H9 (cell line): ENCODE data around the gene SFN. TPM values are rescaled to one million over a fixed set of nuclear protein-coding genes. Genes with fewer than 3 reads are reported as not detected.

Experiments
- DNase-seq: peaks from one replicate; pipeline ENCODE4 v3.0.0-alpha.2; 2017
- H2AFZ ChIP-seq: one replicate; pipeline ENCODE4 v1.6.1; 2013; ENCODE audit warnings: mild to moderate bottlenecking, low read length, control low read depth, moderate library complexity
- H2AK5ac ChIP-seq: 2 replicates; pipeline ENCODE4 v1.6.1; 2013; ENCODE audit warnings: low read length, control low read depth, mixed read lengths; ENCODE audit not compliant: insufficient read length
- H2BK120ac ChIP-seq: one replicate; pipeline ENCODE4 v1.6.1; 2013; ENCODE audit warnings: low read depth, mild to moderate bottlenecking, low read length, control low read depth, inconsistent platforms; ENCODE audit not compliant: poor library complexity, severe bottlenecking
- H2BK12ac ChIP-seq: 2 replicates; pipeline ENCODE4 v1.6.1; 2013; ENCODE audit warnings: low read length, control low read depth, mixed read lengths, low read depth; ENCODE audit not compliant: insufficient read length
- H2BK15ac ChIP-seq: 2 replicates; pipeline ENCODE4 v1.6.1; 2013; ENCODE audit warnings: low read depth, low read length, control low read depth
- H2BK20ac ChIP-seq: one replicate; pipeline ENCODE4 v1.6.1; 2013; ENCODE audit warnings: low read depth, mild to moderate bottlenecking, low read length, control low read depth, inconsistent platforms; ENCODE audit not compliant: poor library complexity, severe bottlenecking
- H2BK5ac ChIP-seq: 2 replicates; pipeline ENCODE4 v1.6.1; 2013; ENCODE audit warnings: low read length, control low read depth, mixed read lengths; ENCODE audit not compliant: insufficient read length
- H3K14ac ChIP-seq: 2 replicates; pipeline ENCODE4 v1.6.1; 2013; ENCODE audit warnings: low read length, control low read depth; ENCODE audit not compliant: insufficient read depth
- H3K18ac ChIP-seq: 2 replicates; pipeline ENCODE4 v1.6.1; 2013; ENCODE audit warnings: low read depth, mild to moderate bottlenecking, mixed read lengths, low read length, control low read depth; ENCODE audit not compliant: insufficient read length
- H3K23ac ChIP-seq: 2 replicates; pipeline ENCODE4 v1.6.1; 2013; ENCODE audit warnings: low read length, control low read depth, mixed read lengths, low read depth; ENCODE audit not compliant: insufficient read length
- H3K23me2 ChIP-seq: 2 replicates; pipeline ENCODE4 v1.6.1; 2013; ENCODE audit warnings: low read depth, mild to moderate bottlenecking, mixed read lengths, low read length, control low read depth; ENCODE audit not compliant: insufficient read length, poor library complexity, severe bottlenecking
- H3K27ac ChIP-seq: 2 replicates; pipeline ENCODE4 v1.5.1; 2013; ENCODE audit warnings: low read length, control low read depth, mixed read lengths, low read depth; ENCODE audit not compliant: insufficient read length
- H3K27me3 ChIP-seq: 2 replicates; pipeline ENCODE4 v1.6.1; 2013; ENCODE audit warnings: low read length, control low read depth, inconsistent platforms; ENCODE audit not compliant: insufficient read depth
- H3K4ac ChIP-seq: 2 replicates; pipeline ENCODE4 v1.6.1; 2013; ENCODE audit warnings: low read depth, mild to moderate bottlenecking, control low read depth, inconsistent platforms, low read length, moderate library complexity
- H3K4me1 ChIP-seq: 2 replicates; pipeline ENCODE4 v1.6.1; 2013; ENCODE audit warnings: low read length, control low read depth, inconsistent platforms; ENCODE audit not compliant: insufficient read depth
- H3K4me2 ChIP-seq: 2 replicates; pipeline ENCODE4 v1.6.1; 2013; ENCODE audit warnings: low read length, control low read depth, mixed read lengths; ENCODE audit not compliant: insufficient read length, insufficient read depth
- H3K56ac ChIP-seq: 2 replicates; pipeline ENCODE4 v1.6.1; 2013; ENCODE audit warnings: low read depth, mild to moderate bottlenecking, mixed read lengths, low read length, control low read depth; ENCODE audit not compliant: insufficient read length
- H3K79me1 ChIP-seq: 2 replicates; pipeline ENCODE4 v1.6.1; 2013; ENCODE audit warnings: low read depth, mild to moderate bottlenecking, moderate library complexity, low read length, control low read depth, inconsistent platforms; ENCODE audit not compliant: insufficient read depth, poor library complexity, severe bottlenecking
- H3K79me2 ChIP-seq: 2 replicates; pipeline ENCODE4 v1.6.1; 2013; ENCODE audit warnings: low read length, control low read depth, inconsistent platforms; ENCODE audit not compliant: insufficient read depth
- H3K9ac ChIP-seq: 2 replicates; pipeline ENCODE4 v1.6.1; 2013; ENCODE audit warnings: low read length, control low read depth, mixed read lengths; ENCODE audit not compliant: insufficient read length; ENCODE audit errors: extremely low read depth
- H3K9me3 ChIP-seq: one replicate; pipeline ENCODE4 v1.6.1; 2013; ENCODE audit warnings: low read depth, low read length, inconsistent platforms; ENCODE audit not compliant: control insufficient read depth
- H3T11ph ChIP-seq: one replicate; pipeline ENCODE4 v1.6.1; 2013; ENCODE audit warnings: mild to moderate bottlenecking, low read length, control low read depth, inconsistent platforms
- H4K20me1 ChIP-seq: one replicate; pipeline ENCODE4 v1.6.1; 2013; ENCODE audit not compliant: control insufficient read depth, insufficient read length, insufficient read depth
- H4K5ac ChIP-seq: 2 replicates; pipeline ENCODE4 v1.6.1; 2013; ENCODE audit warnings: low read depth, mild to moderate bottlenecking, mixed read lengths, low read length, control low read depth; ENCODE audit not compliant: insufficient read length
- H4K8ac ChIP-seq: replicated peaks from 2 replicates; pipeline ENCODE4 v1.6.1; 2013; ENCODE audit warnings: low read length, control low read depth, mixed read lengths, low read depth; ENCODE audit not compliant: insufficient read length
- H4K91ac ChIP-seq: 2 replicates; pipeline ENCODE4 v1.6.1; 2013; ENCODE audit warnings: low read depth, mild to moderate bottlenecking, moderate library complexity, mixed read lengths, low read length, control low read depth; ENCODE audit not compliant: insufficient read length
- H3K27ac Mint-ChIP-seq, 3 experiments: 2 replicates in 2 of 3; 3 replicates in 1 of 3; pipeline ENCODE4 v1.8.0; 2020 to 2021; ENCODE audit warnings: mixed read lengths in 3 of 3, mild to moderate bottlenecking in 1 of 3, moderate library complexity in 1 of 3
- H3K27me3 Mint-ChIP-seq: 2 replicates; pipeline ENCODE4 v1.8.0; 2021; ENCODE audit warnings: low read depth, mild to moderate bottlenecking, moderate library complexity, mixed read lengths
- H3K36me3 Mint-ChIP-seq, 3 experiments: 2 replicates in 2 of 3; 3 replicates in 1 of 3; pipeline ENCODE4 v1.8.0; 2020 to 2021; ENCODE audit warnings: low read depth in 3 of 3, mixed read lengths in 3 of 3; ENCODE audit not compliant: insufficient read depth in 1 of 3
- H3K4me1 Mint-ChIP-seq, 2 experiments: 2 replicates each; pipeline ENCODE4 v1.8.0; 2020; ENCODE audit warnings: mixed read lengths in 2 of 2
- H3K4me3 Mint-ChIP-seq, 2 experiments: 2 replicates in 1 of 2; 3 replicates in 1 of 2; pipeline ENCODE4 v1.8.0; 2020 to 2021; ENCODE audit warnings: mild to moderate bottlenecking in 2 of 2, mixed read lengths in 2 of 2, moderate library complexity in 1 of 2
- H3K9me3 Mint-ChIP-seq, 2 experiments: 2 replicates in 1 of 2; 3 replicates in 1 of 2; pipeline ENCODE4 v1.8.0; 2020; ENCODE audit warnings: mild to moderate bottlenecking in 2 of 2, mixed read lengths in 2 of 2, moderate library complexity in 1 of 2
- WGBS: extraction: QIAGEN DNeasy Blood & Tissue Kit; methylation state at CpG from one replicate; pipeline ENCODE4 v1.1.7; 2013; ENCODE audit warnings: missing lambda C conversion rate, low lambda C conversion rate, mixed read lengths; ENCODE audit not compliant: insufficient read length; ENCODE audit errors: extremely low coverage; 5-methylcytosine and 5-hydroxymethylcytosine counted together
- total RNA-seq: library from RNA; stranded (reverse); gene quantifications from 2 replicates; pipeline ENCODE4 v1.2.1, GENCODE V29; 2021
- TF ChIP-seq, protein P1 (sequence below): fragments of 200-600 bp; sonication (generic); conservative IDR thresholded peaks from 3 replicates; pipeline ENCODE4 v1.8.0; 2021; ENCODE audit warnings: antibody characterized with exemption, mild to moderate bottlenecking

Gene SFN
- total RNA-seq, 1 experiment from 2014 or later, result 4.3 TPM

GRCh38 chr1:26909951-26910342 is 47.0 kb downstream of the SFN start:
- no peaks in the 10 kb centered on the region for H3K79me2 ChIP-seq
- no peak overlapping the region for H3K4me2 ChIP-seq
- no peaks in the 10 kb centered on the region for H3K23me2 ChIP-seq
- Mint-ChIP-seq H3K9me3 (no peaks in the 10 kb centered on the region), H3K27ac (no peak overlapping the region), H3K4me3 (no peak overlapping the region), H3K27me3 (peaks cover 2% of the 10 kb centered on the region), H3K4me1 (no peaks in the 10 kb centered on the region), H3K36me3 (no peaks in the 10 kb centered on the region)
- H3K4ac ChIP-seq, result no peak overlapping the region
- H3K79me1 ChIP-seq, result no peaks in the 10 kb centered on the region
- H2AFZ ChIP-seq, result no peak overlapping the region
- H4K8ac ChIP-seq, result no peak overlapping the region
- no peak overlapping the region for H2BK120ac ChIP-seq
- no peak for DNase-seq
- no peak overlapping the region for H4K5ac ChIP-seq
- H3K18ac ChIP-seq, result no peak overlapping the region
- no peaks in the 10 kb centered on the region for H4K20me1 ChIP-seq
- no CpG with 5 or more reads among the region's 3 CpGs for WGBS
- H3K56ac ChIP-seq, result no peak overlapping the region
- no peak overlapping the region for H2AK5ac ChIP-seq
- no peak overlapping the region for H3K14ac ChIP-seq
- H2BK12ac ChIP-seq, result no peak overlapping the region
- H3K23ac ChIP-seq, result no peak overlapping the region
- TF ChIP-seq, protein P1, sequence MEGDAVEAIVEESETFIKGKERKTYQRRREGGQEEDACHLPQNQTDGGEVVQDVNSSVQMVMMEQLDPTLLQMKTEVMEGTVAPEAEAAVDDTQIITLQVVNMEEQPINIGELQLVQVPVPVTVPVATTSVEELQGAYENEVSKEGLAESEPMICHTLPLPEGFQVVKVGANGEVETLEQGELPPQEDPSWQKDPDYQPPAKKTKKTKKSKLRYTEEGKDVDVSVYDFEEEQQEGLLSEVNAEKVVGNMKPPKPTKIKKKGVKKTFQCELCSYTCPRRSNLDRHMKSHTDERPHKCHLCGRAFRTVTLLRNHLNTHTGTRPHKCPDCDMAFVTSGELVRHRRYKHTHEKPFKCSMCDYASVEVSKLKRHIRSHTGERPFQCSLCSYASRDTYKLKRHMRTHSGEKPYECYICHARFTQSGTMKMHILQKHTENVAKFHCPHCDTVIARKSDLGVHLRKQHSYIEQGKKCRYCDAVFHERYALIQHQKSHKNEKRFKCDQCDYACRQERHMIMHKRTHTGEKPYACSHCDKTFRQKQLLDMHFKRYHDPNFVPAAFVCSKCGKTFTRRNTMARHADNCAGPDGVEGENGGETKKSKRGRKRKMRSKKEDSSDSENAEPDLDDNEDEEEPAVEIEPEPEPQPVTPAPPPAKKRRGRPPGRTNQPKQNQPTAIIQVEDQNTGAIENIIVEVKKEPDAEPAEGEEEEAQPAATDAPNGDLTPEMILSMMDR, result no peak
- H3K9me3 ChIP-seq, result no peaks in the 10 kb centered on the region
- H3K27me3 ChIP-seq, result no peaks in the 10 kb centered on the region
- H4K91ac ChIP-seq, result no peak overlapping the region
- H2BK15ac ChIP-seq, result no peak overlapping the region
- H2BK20ac ChIP-seq, result no peak overlapping the region
- H3K9ac ChIP-seq, result no peak overlapping the region
- no peaks in the 10 kb centered on the region for H3K4me1 ChIP-seq
- no peak overlapping the region for H2BK5ac ChIP-seq
- no peak overlapping the region for H3T11ph ChIP-seq
- no peak overlapping the region for H3K27ac ChIP-seq
